ENCODE results near the gene LEFTY1. TPM values are rescaled to one million over a fixed set of nuclear protein-coding genes. Genes with fewer than 3 reads are reported as not detected.

The LEFTY1 gene
- total and polyA plus RNA-seq, 2 donors (not counting 1 experiment from before 2014, with no cell fraction given) = not detected

- Histone ChIP-seq H3K27ac (ENCODE audit: insufficient read depth, low read length) (no peak overlapping the region), H3K9ac (ENCODE audit: insufficient read depth, low read length) (no peak overlapping the region), H3K79me2 (ENCODE audit: control insufficient read depth, insufficient read depth, low read length) (peaks cover 4% of the 10 kb centered on the region), H3K4me1 (ENCODE audit: control insufficient read depth, extremely low read depth, insufficient read depth, low read length) (peaks cover 2% of the 10 kb centered on the region), H2AFZ (ENCODE audit: low read length) (no peak overlapping the region), H3K36me3 (ENCODE audit: control insufficient read depth, insufficient read depth, low read length) (peaks cover 14% of the 10 kb centered on the region), H4K20me1 (ENCODE audit: control insufficient read depth, extremely low read depth, insufficient read depth, low read length) (no peaks in the 10 kb centered on the region), H3K9me3 (ENCODE audit: control insufficient read depth, insufficient read depth, low read depth, low read length) (no peaks in the 10 kb centered on the region), H3K4me3 (replicated peaks in 1 of 4; ENCODE audit: control extremely low read depth in 1 of 4, insufficient read depth in 1 of 4, low read depth in 3 of 4, low read length in 4 of 4) (no peak overlapping the region), H3K4me2 (ENCODE audit: extremely low read depth, insufficient read depth, low read length) (no peak overlapping the region), H3K27me3 (ENCODE audit: control insufficient read depth, insufficient read depth, low read length) (no peaks in the 10 kb centered on the region)
- DNase-seq (ENCODE audit: low read depth in 2 of 2) = no peak
- TF ChIP-seq CTCF (conservative IDR thresholded peaks at IDR 0.05 in 1 of 2, IDR thresholded peaks at IDR 0.05 in 1 of 2; ENCODE audit: low read depth in 1 of 2, low read length in 2 of 2) (no peak), EZH2 (IDR thresholded peaks at IDR 0.05; ENCODE audit: low read length, missing control alignments) (no peak)
These were observed 28.2 kb upstream of the LEFTY1 start for GRCh38 chr1:225917101-225917500.

- no peak for TF ChIP-seq EZH2 (IDR thresholded peaks at IDR 0.05; ENCODE audit: low read length, missing control alignments)
- TF ChIP-seq CTCF (conservative IDR thresholded peaks at IDR 0.05 in 1 of 2, IDR thresholded peaks at IDR 0.05 in 1 of 2; ENCODE audit: low read depth in 1 of 2, low read length in 2 of 2) = no peak
These were observed 26.6 kb upstream of the LEFTY1 start for GRCh38 chr1:225915538-225915991.

DNA sequence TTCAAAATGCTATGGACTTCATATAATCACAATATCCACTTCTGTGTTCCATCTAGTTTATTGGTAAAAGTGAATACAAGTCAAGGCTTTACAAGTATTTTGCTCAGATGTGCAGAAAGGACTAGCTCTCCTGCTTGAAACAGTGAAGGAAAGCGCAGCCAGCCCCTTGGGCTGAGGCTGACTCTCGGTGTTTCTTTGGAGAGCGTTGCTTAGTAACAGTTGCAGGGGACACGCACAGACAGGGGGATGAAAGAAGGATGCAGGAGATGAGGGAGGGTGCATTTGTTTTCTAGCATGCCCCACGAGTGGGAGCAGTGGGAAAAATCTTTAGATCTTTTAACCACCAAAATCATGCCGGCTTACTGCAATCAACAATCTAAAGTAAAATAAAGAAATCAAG, 26.0 kb upstream of the LEFTY1 start:
- Histone ChIP-seq H3K27ac (ENCODE audit: insufficient read depth, low read length) (no peak overlapping the region), H3K4me2 (ENCODE audit: extremely low read depth, insufficient read depth, low read length) (no peak overlapping the region), H4K20me1 (ENCODE audit: control insufficient read depth, extremely low read depth, insufficient read depth, low read length) (no peaks in the 10 kb centered on the region), H2AFZ (ENCODE audit: low read length) (no peak overlapping the region), H3K9me3 (ENCODE audit: control insufficient read depth, insufficient read depth, low read depth, low read length) (no peaks in the 10 kb centered on the region), H3K9ac (ENCODE audit: insufficient read depth, low read length) (no peak overlapping the region), H3K4me1 (ENCODE audit: control insufficient read depth, extremely low read depth, insufficient read depth, low read length) (no peaks in the 10 kb centered on the region), H3K4me3 (replicated peaks in 1 of 4; ENCODE audit: control extremely low read depth in 1 of 4, insufficient read depth in 1 of 4, low read depth in 3 of 4, low read length in 4 of 4) (no peak overlapping the region), H3K36me3 (ENCODE audit: control insufficient read depth, insufficient read depth, low read length) (peaks cover 5% of the 10 kb centered on the region), H3K27me3 (ENCODE audit: control insufficient read depth, insufficient read depth, low read length) (no peaks in the 10 kb centered on the region), H3K79me2 (ENCODE audit: control insufficient read depth, insufficient read depth, low read length) (no peaks in the 10 kb centered on the region)
- DNase-seq (ENCODE audit: low read depth in 2 of 2) = no peak
- TF ChIP-seq EZH2 (IDR thresholded peaks at IDR 0.05; ENCODE audit: low read length, missing control alignments) (no peak), CTCF (conservative IDR thresholded peaks at IDR 0.05 in 1 of 2, IDR thresholded peaks at IDR 0.05 in 1 of 2; ENCODE audit: low read depth in 1 of 2, low read length in 2 of 2) (no peak)

More at GRCh38 chr1:225915538-225915991, 26.6 kb upstream of the LEFTY1 start:
- no peak overlapping the region for H3K9ac ChIP-seq (ENCODE audit: insufficient read depth, low read length)
- no peaks in the 10 kb centered on the region for H3K9me3 ChIP-seq (ENCODE audit: control insufficient read depth, insufficient read depth, low read depth, low read length)
- H3K4me2 ChIP-seq (ENCODE audit: extremely low read depth, insufficient read depth, low read length) = no peak overlapping the region
- H3K27ac ChIP-seq (ENCODE audit: insufficient read depth, low read length) = no peak overlapping the region
- H3K4me3 ChIP-seq (replicated peaks in 1 of 4; ENCODE audit: control extremely low read depth in 1 of 4, insufficient read depth in 1 of 4, low read depth in 3 of 4, low read length in 4 of 4) = no peak overlapping the region
- H3K36me3 ChIP-seq (ENCODE audit: control insufficient read depth, insufficient read depth, low read length) = peaks cover 5% of the 10 kb centered on the region
- peaks cover 2% of the 10 kb centered on the region for H3K4me1 ChIP-seq (ENCODE audit: control insufficient read depth, extremely low read depth, insufficient read depth, low read length)
- peak in 1 of 2 donors; percentile 28 for DNase-seq (ENCODE audit: low read depth in 2 of 2)
- H3K79me2 ChIP-seq (ENCODE audit: control insufficient read depth, insufficient read depth, low read length) = no peaks in the 10 kb centered on the region
- no peak overlapping the region for H2AFZ ChIP-seq (ENCODE audit: low read length)
- no peaks in the 10 kb centered on the region for H4K20me1 ChIP-seq (ENCODE audit: control insufficient read depth, extremely low read depth, insufficient read depth, low read length)
- H3K27me3 ChIP-seq (ENCODE audit: control insufficient read depth, insufficient read depth, low read length) = no peaks in the 10 kb centered on the region
